Activated B cell treated with CpG ODN at 0.5 μM for 24 hours (primary cell): Measurements from ENCODE around the gene MLN. TPM values are rescaled to one million over a fixed set of nuclear protein-coding genes. Genes with fewer than 3 reads are reported as not detected.

Experiments
- ATAC-seq: fragments of 200-7000 bp; cut with Tn5 transposase; one replicate; pipeline ENCODE4 v1.10.0; 2021; ENCODE audit warnings: low read depth, mild to moderate bottlenecking, moderate library complexity
- CTCF ChIA-PET: fragments of 350-600 bp; sonication (Branson Sonifier 250); formaldehyde crosslinking; loops from one replicate; lab custom pipeline; 2021; ENCODE audit warnings: antibody characterized with exemption; lab: Charles Lee
- POLR2A ChIA-PET: fragments of 350-600 bp; sonication (Branson Sonifier 250); formaldehyde crosslinking; loops from one replicate; lab custom pipeline; 2021; ENCODE audit warnings: antibody characterized with exemption; lab: Charles Lee
- DNase-seq: peaks from one replicate; pipeline ENCODE4 v3.0.0; 2022
- H3K27ac Mint-ChIP-seq: one replicate; pipeline ENCODE4 v1.8.0; 2020; ENCODE audit warnings: mixed read lengths
- H3K27me3 Mint-ChIP-seq: one replicate; pipeline ENCODE4 v1.8.0; 2021; ENCODE audit warnings: mixed read lengths
- H3K36me3 Mint-ChIP-seq: one replicate; pipeline ENCODE4 v1.8.0; 2021; ENCODE audit warnings: low read depth, mixed read lengths
- H3K4me1 Mint-ChIP-seq: one replicate; pipeline ENCODE4 v1.8.0; 2021; ENCODE audit warnings: mixed read lengths
- H3K4me3 Mint-ChIP-seq: one replicate; pipeline ENCODE4 v1.8.0; 2020; ENCODE audit warnings: mild to moderate bottlenecking, mixed read lengths
- H3K9me3 Mint-ChIP-seq: one replicate; pipeline ENCODE4 v1.8.0; 2020; ENCODE audit warnings: mixed read lengths
- CTCF ChIP-seq: fragments of 200-600 bp; IDR thresholded peaks from one replicate; pipeline ENCODE4 v1.8.0; 2022; ENCODE audit warnings: antibody characterized with exemption, mild to moderate bottlenecking
- intact Hi-C: fragments of 100-400 bp; cut with micrococcal nuclease; formaldehyde crosslinking; loops from one replicate; pipeline ENCODE4 v1.15.1; 2024
- total RNA-seq: library from RNA; stranded (reverse); gene quantifications from 2 replicates; pipeline ENCODE4 v1.2.3, GENCODE V29; 2022

The MLN gene
- total RNA-seq, 1 donor from 2014 or later, result not detected

- H3K27me3 Mint-ChIP-seq, result peaks cover 60% of the 10 kb centered on the region
- intact Hi-C loops, result no loop called here
- no peak for ATAC-seq
- peaks cover 8% of the 10 kb centered on the region for H3K4me1 Mint-ChIP-seq
- TF ChIP-seq CTCF, result no peak
- ChIA-PET POLR2A (no interaction called here), CTCF (no interaction called here)
- no peaks in the 10 kb centered on the region for H3K36me3 Mint-ChIP-seq
- no peak overlapping the region for H3K4me3 Mint-ChIP-seq
- no peak for DNase-seq
- no peak overlapping the region for H3K27ac Mint-ChIP-seq
- no peaks in the 10 kb centered on the region for H3K9me3 Mint-ChIP-seq
Measured at GRCh38 chr6:33807606-33808005, 3.8 kb upstream of the MLN start.

GRCh38 chr6:33806841-33807240 is 3.0 kb upstream of the MLN start:
- TF ChIP-seq CTCF, result no peak
- peaks cover 8% of the 10 kb centered on the region for H3K4me1 Mint-ChIP-seq
- H3K36me3 Mint-ChIP-seq, result no peaks in the 10 kb centered on the region
- no peaks in the 10 kb centered on the region for H3K9me3 Mint-ChIP-seq
- no peak overlapping the region for H3K27ac Mint-ChIP-seq
- no peak for DNase-seq
- ChIA-PET POLR2A (no interaction called here), CTCF (no interaction called here)
- H3K27me3 Mint-ChIP-seq, result peaks cover 53% of the 10 kb centered on the region
- intact Hi-C loops, result no loop called here
- no peak overlapping the region for H3K4me3 Mint-ChIP-seq
- no peak for ATAC-seq

- POLR2A ChIA-PET, result no interaction called here
Measured at GRCh38 chr6:33802186-33802958, 1.4 kb downstream of the MLN start.

GRCh38 chr6:33801611-33802010 is 2.2 kb downstream of the MLN start:
- POLR2A ChIA-PET, result interaction anchor here (0.6 kb wide), 1 partner anchor 53 kb away, joined by 4 read pairs; no protein-coding TSS in a partner anchor
- Mint-ChIP-seq H3K4me1 (no peaks in the 10 kb centered on the region), H3K4me3 (no peak overlapping the region), H3K36me3 (no peaks in the 10 kb centered on the region), H3K9me3 (no peaks in the 10 kb centered on the region), H3K27ac (no peak overlapping the region), H3K27me3 (peaks cover 33% of the 10 kb centered on the region)
- CTCF ChIA-PET, result interaction anchor here (0.6 kb wide), 1 partner anchor 347 kb away, joined by 3 read pairs; no protein-coding TSS in a partner anchor
- intact Hi-C loops, result no loop called here
- DNase-seq, result no peak
- ATAC-seq, result no peak
- no peak for TF ChIP-seq CTCF

More at GRCh38 chr6:33802186-33802958, 1.4 kb downstream of the MLN start:
- no peaks in the 10 kb centered on the region for H3K9me3 Mint-ChIP-seq
- TF ChIP-seq CTCF, result no peak
- intact Hi-C loops, result no loop called here
- CTCF ChIA-PET, result no interaction called here
- no peaks in the 10 kb centered on the region for H3K36me3 Mint-ChIP-seq
- peaks cover 36% of the 10 kb centered on the region for H3K27me3 Mint-ChIP-seq
- no peak for ATAC-seq
- peaks cover 2% of the 10 kb centered on the region for H3K4me1 Mint-ChIP-seq
- DNase-seq, result no peak
- H3K4me3 Mint-ChIP-seq, result no peak overlapping the region
- H3K27ac Mint-ChIP-seq, result no peak overlapping the region

GRCh38 chr6:33800248-33800969 is 3.4 kb downstream of the MLN start:
- no peaks in the 10 kb centered on the region for H3K36me3 Mint-ChIP-seq
- ChIA-PET POLR2A (no interaction called here), CTCF (no interaction called here)
- intact Hi-C loops, result no loop called here
- no peaks in the 10 kb centered on the region for H3K4me1 Mint-ChIP-seq
- no peak for TF ChIP-seq CTCF
- no peaks in the 10 kb centered on the region for H3K9me3 Mint-ChIP-seq
- DNase-seq (no peak), ATAC-seq (no peak)
- peaks cover 32% of the 10 kb centered on the region for H3K27me3 Mint-ChIP-seq
- no peak overlapping the region for H3K27ac Mint-ChIP-seq
- H3K4me3 Mint-ChIP-seq, result no peak overlapping the region
